Left renal cortex interstitium (tissue), 4 donors: ENCODE data around the gene PGRMC1. TPM values are rescaled to one million over a fixed set of nuclear protein-coding genes. Genes with fewer than 3 reads are reported as not detected.

Source experiments
- polyA plus RNA-seq, 4 donors: library from polyadenylated mRNA; unstranded; fragments of 120-200 nt; gene quantifications; one replicate each; pipeline ENCODE4 v1.2.1, GENCODE V29; 2013; ENCODE audit not compliant: insufficient read length in 4 of 4

The PGRMC1 gene
- polyA plus RNA-seq, 4 donors, result 235 to 309 (median 272) TPM

Other genes starting within 250 kb of the PGRMC1 start
- not detected for gene CT47C1, start 163.3 kb upstream of the PGRMC1 start, polyA plus RNA-seq
- gene KIAA1210, start 108.5 kb upstream of the PGRMC1 start, polyA plus RNA-seq, result 1 to 10 TPM; 1.3 to 3.0 (median 2.1) TPM
- gene SLC25A43, start 163.1 kb downstream of the PGRMC1 start, polyA plus RNA-seq, result 1 to 10 TPM; 3.1 to 6.7 (median 4.5) TPM
- 100 to 1,000 TPM; 308 to 363 (median 338) TPM for gene SLC25A5, start 232.2 kb downstream of the PGRMC1 start, polyA plus RNA-seq